AG08395 (cell line): ENCODE results near the gene CDH4.

Source experiments
- DNase-seq: peaks from one replicate; pipeline ENCODE4 v3.0.0; 2012; ENCODE audit warnings: mixed read lengths, low spot score

Gene CDH4

GRCh38 chr20:61694682-61695081, 442.6 kb downstream of the CDH4 start:
- no peak for DNase-seq

- no peak for DNase-seq
Measured at GRCh38 chr20:61695741-61696140, 443.7 kb downstream of the CDH4 start.

- DNase-seq: no peak
Measured at GRCh38 chr20:61696181-61696735, 444.2 kb downstream of the CDH4 start.

- no peak for DNase-seq
Measured at GRCh38 chr20:61697666-61698597, 445.9 kb downstream of the CDH4 start.

- no peak for DNase-seq
Measured at GRCh38 chr20:61698598-61699494, 446.8 kb downstream of the CDH4 start.

- no peak for DNase-seq
Measured at GRCh38 chr20:61699495-61700374, 447.7 kb downstream of the CDH4 start.

- no peak for DNase-seq
Measured at GRCh38 chr20:61700595-61701140, 448.6 kb downstream of the CDH4 start.

GRCh38 chr20:61701401-61701800, 449.3 kb downstream of the CDH4 start:
- no peak for DNase-seq

GRCh38 chr20:61701802-61702201, 449.7 kb downstream of the CDH4 start:
- no peak for DNase-seq

GRCh38 chr20:61702246-61702645, 450.2 kb downstream of the CDH4 start:
- no peak for DNase-seq

GRCh38 chr20:61704661-61705060, 452.6 kb downstream of the CDH4 start:
- DNase-seq: no peak

- DNase-seq: no peak
Measured at GRCh38 chr20:61705386-61706258, 453.6 kb downstream of the CDH4 start.

GRCh38 chr20:61706259-61706961, 454.3 kb downstream of the CDH4 start:
- DNase-seq: no peak

GRCh38 chr20:61708891-61709290, 456.8 kb downstream of the CDH4 start:
- no peak for DNase-seq

GRCh38 chr20:61710108-61710507, 458.0 kb downstream of the CDH4 start:
- no peak for DNase-seq

- no peak for DNase-seq
Measured at GRCh38 chr20:61712688-61713087, 460.6 kb downstream of the CDH4 start.

- no peak for DNase-seq
Measured at GRCh38 chr20:61718361-61719005, 466.4 kb downstream of the CDH4 start.

- no peak for DNase-seq
Measured at GRCh38 chr20:61719691-61720347, 467.8 kb downstream of the CDH4 start.

GRCh38 chr20:61720348-61720696, 468.3 kb downstream of the CDH4 start:
- no peak for DNase-seq
